Body of pancreas (tissue), 4 donors: Measurements from ENCODE around the gene VPS26A. TPM values are rescaled to one million over a fixed set of nuclear protein-coding genes. Genes with fewer than 3 reads are reported as not detected.

Source experiments
- ATAC-seq: fragments of 150-250 bp; one replicate; pipeline ENCODE4 v1.9.1; 2016
- DNase-seq, 4 donors: peaks; one replicate each; pipeline ENCODE4 v3.0.0-alpha.2; 2019
- H3K27ac ChIP-seq, 4 donors: fragments of 200-600 bp; sonication (generic); 1 replicate in 3 of 4; 2 replicates in 1 of 4; pipeline versions ENCODE4 v1.5.1 to v1.6.1; 2016 to 2019; ENCODE audit warnings: mild to moderate bottlenecking in 1 of 4, mixed read lengths in 1 of 4, moderate library complexity in 1 of 4
- H3K27me3 ChIP-seq, 2 donors: fragments of 200-600 bp; sonication (generic); one replicate each; pipeline ENCODE4 v1.6.0; 2016; ENCODE audit warnings: mild to moderate bottlenecking in 1 of 2
- H3K36me3 ChIP-seq, 2 donors: fragments of 200-600 bp; sonication (generic); replicated peaks in 1 of 2; 2 replicates each; pipeline ENCODE4 v1.5.1; 2016; ENCODE audit warnings: low read depth in 2 of 2; ENCODE audit not compliant: insufficient read depth in 1 of 2
- H3K4me1 ChIP-seq: fragments of 200-600 bp; sonication (generic); one replicate; pipeline ENCODE4 v1.6.0; 2016
- H3K4me3 ChIP-seq, 2 donors: fragments of 200-600 bp; sonication (generic); 1 replicate in 1 of 2; 2 replicates in 1 of 2; pipeline ENCODE4 v1.5.1; 2016 to 2019
- H3K9me3 ChIP-seq, 3 donors: fragments of 200-600 bp; sonication (generic); 1 replicate in 2 of 3; 2 replicates in 1 of 3; pipeline ENCODE4 v1.5.1; 2016
- POLR2A ChIP-seq, 3 donors: fragments of 450-650 bp; IDR thresholded peaks; one replicate each; pipeline ENCODE4 v1.6.1; 2016; ENCODE audit warnings: antibody characterized with exemption in 3 of 3, mild to moderate bottlenecking in 2 of 3
- WGBS, 2 donors: methylation state at CpG; one replicate each; pipeline ENCODE4 v1.1.5; 2017; 5-methylcytosine and 5-hydroxymethylcytosine counted together
- intact Hi-C: fragments of 100-400 bp; cut with DNase I; formaldehyde crosslinking; loops from one replicate; pipeline ENCODE4 v1.15.1; 2023
- total RNA-seq, 2 donors: library from RNA; depleted of rRNA; stranded (reverse); fragments of >200 nt; gene quantifications; one replicate each; pipeline ENCODE4 v1.1.0, GENCODE V29; 2016
- TF ChIP-seq, protein P1 (sequence below), 7 experiments: fragments of 450-650 bp in 4 of 7; fragments of 200-600 bp in 3 of 7; sonication (generic) in 3 of 7; IDR thresholded peaks; one replicate each; pipeline ENCODE4 v1.5.1; 2016 to 2019; ENCODE audit warnings: antibody characterized with exemption in 7 of 7

Gene VPS26A
- total RNA-seq, 2 donors from 2014 or later, result 12.2 to 17.1 TPM

DNA sequence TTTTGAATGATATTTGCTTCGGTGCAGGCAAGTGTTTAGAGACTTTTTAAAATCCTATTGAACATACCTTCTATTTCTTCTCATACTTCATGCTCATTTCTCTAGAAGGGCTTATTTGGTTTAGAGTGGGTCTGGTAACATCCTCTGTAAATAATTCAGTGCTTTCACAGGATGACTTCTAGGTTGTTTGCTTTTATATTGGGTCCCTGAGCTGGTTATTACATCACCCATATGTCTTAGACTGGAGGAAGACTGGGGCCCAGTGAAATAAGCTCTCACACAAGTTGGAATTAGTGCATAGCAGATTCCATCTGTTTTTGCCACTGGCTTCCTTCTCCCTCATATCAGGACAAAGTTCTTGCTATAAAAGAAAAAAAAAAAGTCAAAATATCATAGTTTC, 62.5 kb downstream of the VPS26A start:
- intact Hi-C loops, result no loop called here
- no peak for DNase-seq
- no peak overlapping the region for H3K27ac ChIP-seq
- 84 to 89% methylated on average over 1 of the region's 1 CpG for whole genome bisulfite sequencing, 2 donors
- peaks cover 11 to 24% of the 10 kb centered on the region in 2 donors for H3K36me3 ChIP-seq
- H3K4me3 ChIP-seq, result no peak overlapping the region
- TF ChIP-seq, protein P1, sequence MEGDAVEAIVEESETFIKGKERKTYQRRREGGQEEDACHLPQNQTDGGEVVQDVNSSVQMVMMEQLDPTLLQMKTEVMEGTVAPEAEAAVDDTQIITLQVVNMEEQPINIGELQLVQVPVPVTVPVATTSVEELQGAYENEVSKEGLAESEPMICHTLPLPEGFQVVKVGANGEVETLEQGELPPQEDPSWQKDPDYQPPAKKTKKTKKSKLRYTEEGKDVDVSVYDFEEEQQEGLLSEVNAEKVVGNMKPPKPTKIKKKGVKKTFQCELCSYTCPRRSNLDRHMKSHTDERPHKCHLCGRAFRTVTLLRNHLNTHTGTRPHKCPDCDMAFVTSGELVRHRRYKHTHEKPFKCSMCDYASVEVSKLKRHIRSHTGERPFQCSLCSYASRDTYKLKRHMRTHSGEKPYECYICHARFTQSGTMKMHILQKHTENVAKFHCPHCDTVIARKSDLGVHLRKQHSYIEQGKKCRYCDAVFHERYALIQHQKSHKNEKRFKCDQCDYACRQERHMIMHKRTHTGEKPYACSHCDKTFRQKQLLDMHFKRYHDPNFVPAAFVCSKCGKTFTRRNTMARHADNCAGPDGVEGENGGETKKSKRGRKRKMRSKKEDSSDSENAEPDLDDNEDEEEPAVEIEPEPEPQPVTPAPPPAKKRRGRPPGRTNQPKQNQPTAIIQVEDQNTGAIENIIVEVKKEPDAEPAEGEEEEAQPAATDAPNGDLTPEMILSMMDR (IDR thresholded peaks at IDR 0.05), result no peak
- TF ChIP-seq POLR2A (IDR thresholded peaks at IDR 0.05), result no peak
- ATAC-seq, result no peak
- H3K27me3 ChIP-seq, result no peaks in the 10 kb centered on the region
- peaks cover 7% of the 10 kb centered on the region for H3K4me1 ChIP-seq
- no peaks in the 10 kb centered on the region for H3K9me3 ChIP-seq

DNA sequence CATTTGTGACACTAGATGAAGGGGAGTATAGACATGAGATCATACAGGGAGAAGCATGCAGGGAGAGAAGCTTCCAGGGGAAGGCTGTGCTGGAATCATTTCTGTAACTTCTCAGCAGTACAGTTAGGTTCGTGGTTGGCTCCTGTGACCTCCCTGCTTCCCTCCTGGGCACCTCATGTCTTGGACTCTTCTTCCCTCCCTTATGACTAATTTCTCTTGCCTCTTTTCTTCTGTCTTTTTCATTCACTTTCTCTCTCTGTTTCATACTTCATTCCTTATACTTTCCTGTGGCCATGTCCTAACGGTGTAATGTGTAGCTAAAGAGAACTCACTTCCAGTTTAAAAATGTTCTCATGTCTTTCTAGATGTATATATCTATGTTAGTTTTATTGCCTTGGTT, 77.1 kb downstream of the VPS26A start:
- 77 to 83% methylated on average over 2 of the region's 2 CpGs for WGBS, 2 donors
- Histone ChIP-seq H3K4me3 (no peak overlapping the region), H3K4me1 (no peaks in the 10 kb centered on the region), H3K9me3 (no peaks in the 10 kb centered on the region), H3K36me3 (peaks cover 0 to 34% of the 10 kb centered on the region in 2 donors), H3K27ac (no peak overlapping the region), H3K27me3 (no peaks in the 10 kb centered on the region)
- DNase-seq, result no peak
- TF ChIP-seq POLR2A (IDR thresholded peaks at IDR 0.05), result no peak
- TF ChIP-seq, protein P1 (IDR thresholded peaks at IDR 0.05), result no peak
- intact Hi-C loops, result no loop called here
- no peak for ATAC-seq

DNA sequence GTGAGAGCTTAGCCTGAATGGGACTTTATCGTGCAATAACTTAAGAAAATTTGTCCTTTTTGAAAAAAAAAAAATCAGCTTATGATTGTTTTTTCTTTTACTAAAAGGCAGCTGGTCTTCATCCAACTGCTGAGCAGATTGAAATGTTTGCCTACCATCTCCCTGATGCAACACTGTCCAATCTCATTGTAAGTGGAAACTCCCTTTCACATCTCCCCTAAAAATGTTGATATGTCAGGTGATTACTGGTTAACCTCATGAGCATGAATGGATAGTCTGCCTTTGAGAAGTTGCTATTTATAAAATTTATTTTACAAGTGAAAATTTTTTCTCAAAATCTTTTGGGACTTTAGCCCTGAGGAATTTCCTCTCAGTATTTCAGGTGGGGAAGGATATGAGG, 78.4 kb downstream of the VPS26A start:
- Histone ChIP-seq H3K4me1 (no peaks in the 10 kb centered on the region), H3K4me3 (no peak overlapping the region), H3K27ac (no peak overlapping the region), H3K36me3 (peaks cover 0 to 32% of the 10 kb centered on the region in 2 donors), H3K27me3 (no peaks in the 10 kb centered on the region), H3K9me3 (no peaks in the 10 kb centered on the region)
- ATAC-seq, result no peak
- TF ChIP-seq, protein P1 (IDR thresholded peaks at IDR 0.05), result no peak
- no peak for TF ChIP-seq POLR2A (IDR thresholded peaks at IDR 0.05)
- intact Hi-C loops, result no loop called here
- DNase-seq, result no peak
- 86 to 90% methylated on average over 1 of the region's 1 CpG for WGBS, 2 donors

DNA sequence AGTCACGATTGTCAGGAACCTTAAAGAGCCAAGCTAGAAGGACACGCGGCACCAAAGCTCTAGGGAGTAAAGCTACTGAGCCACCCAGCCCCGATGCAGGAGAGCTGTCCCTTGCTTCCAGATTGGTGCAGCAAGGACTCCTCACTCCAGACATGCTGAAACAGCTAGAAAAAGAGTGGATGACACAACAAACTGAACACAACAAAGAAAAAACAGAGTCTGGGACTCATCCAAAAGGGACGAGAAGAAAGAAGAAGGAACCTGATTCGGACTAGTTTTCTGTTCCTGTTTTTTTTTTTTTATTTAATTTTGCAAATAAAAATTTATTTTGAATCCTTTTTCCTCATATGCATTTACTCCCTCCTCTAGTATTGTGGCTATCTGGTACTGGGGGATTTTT, 84.8 kb downstream of the VPS26A start:
- Histone ChIP-seq H3K4me1 (no peaks in the 10 kb centered on the region), H3K27me3 (no peaks in the 10 kb centered on the region), H3K4me3 (no peak overlapping the region), H3K9me3 (no peaks in the 10 kb centered on the region), H3K36me3 (peaks cover 9 to 26% of the 10 kb centered on the region in 2 donors), H3K27ac (no peak overlapping the region)
- 80 to 92% methylated on average over 6 of the region's 6 CpGs for WGBS, 2 donors
- no peak for DNase-seq
- intact Hi-C loops, result no loop called here
- ATAC-seq, result no peak
- no peak for TF ChIP-seq POLR2A (IDR thresholded peaks at IDR 0.05)
- TF ChIP-seq, protein P1 (IDR thresholded peaks at IDR 0.05), result no peak

DNA sequence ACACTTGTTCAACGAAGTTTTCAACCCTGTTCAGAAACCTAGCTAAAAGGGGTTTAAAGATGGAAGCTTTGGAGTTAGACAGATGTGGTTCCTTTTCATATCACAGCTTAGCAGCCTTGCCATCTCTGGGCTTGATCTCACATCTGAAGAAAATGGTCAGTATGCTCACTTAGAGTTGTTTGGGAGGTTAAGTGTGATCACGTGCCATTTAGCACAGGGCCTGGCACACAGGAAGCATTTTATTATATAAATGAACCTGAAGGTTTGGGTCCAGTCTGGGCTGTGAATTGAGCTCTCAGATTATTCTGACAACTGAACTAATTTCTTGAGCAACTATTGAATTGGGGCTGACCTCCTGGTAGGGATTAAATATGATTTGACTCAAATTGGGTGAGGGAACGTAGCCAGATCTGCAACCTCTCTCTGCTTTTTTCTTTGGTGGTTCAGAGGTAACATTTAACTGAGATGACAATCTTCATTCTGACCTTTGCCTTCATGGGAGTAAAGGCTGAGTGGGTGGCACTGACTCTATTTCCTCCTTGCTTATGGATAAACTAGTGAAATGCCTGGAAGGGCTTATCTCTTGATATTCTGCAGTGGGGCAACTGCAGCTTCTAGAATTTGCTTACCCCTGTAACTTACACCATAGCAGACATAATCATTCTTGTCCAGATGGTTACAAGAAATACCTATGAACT, 86.0 kb downstream of the VPS26A start:
- Histone ChIP-seq H3K27me3 (no peaks in the 10 kb centered on the region), H3K4me3 (no peak overlapping the region), H3K4me1 (no peaks in the 10 kb centered on the region), H3K9me3 (no peaks in the 10 kb centered on the region), H3K27ac (no peak overlapping the region), H3K36me3 (peaks cover 9 to 18% of the 10 kb centered on the region in 2 donors)
- 68 to 75% methylated on average over 3 of the region's 3 CpGs for WGBS, 2 donors
- intact Hi-C loops, result no loop called here
- no peak for TF ChIP-seq POLR2A (IDR thresholded peaks at IDR 0.05)
- TF ChIP-seq, protein P1 (IDR thresholded peaks at IDR 0.05), result no peak
- ATAC-seq (no peak), DNase-seq (no peak)
